ENCODE measurements around the gene DGCR8.

The DGCR8 gene

GRCh38 chr22:20142711-20143621 lies 62.9 kb downstream of the DGCR8 start:
- no peak for DNase-seq

GRCh38 chr22:20143883-20144665 lies 64.0 kb downstream of the DGCR8 start:
- DNase-seq = no peak

- DNase-seq = no peak
Measured at GRCh38 chr22:20145206-20145831, 65.3 kb downstream of the DGCR8 start.

GRCh38 chr22:20145832-20146223 lies 65.8 kb downstream of the DGCR8 start:
- DNase-seq = no peak

GRCh38 chr22:20146777-20147176 lies 66.7 kb downstream of the DGCR8 start:
- DNase-seq = no peak

- no peak for DNase-seq
Measured at GRCh38 chr22:20147237-20147988, 67.4 kb downstream of the DGCR8 start.

- DNase-seq = no peak
Measured at GRCh38 chr22:20148414-20148813, 68.4 kb downstream of the DGCR8 start.

- DNase-seq = no peak
Measured at GRCh38 chr22:20149257-20150250, 69.5 kb downstream of the DGCR8 start.

- DNase-seq = no peak
Measured at GRCh38 chr22:20150381-20151275, 70.6 kb downstream of the DGCR8 start, which contains the start of gene CCDC188. TSS of gene CCDC188 (minus strand) at chr22:20151055. CDS start at chr22:20150986, 69 bp downstream.

GRCh38 chr22:20151276-20151588 lies 71.2 kb downstream of the DGCR8 start:
- no peak for DNase-seq

- DNase-seq = no peak
Measured at GRCh38 chr22:20152464-20152890, 72.4 kb downstream of the DGCR8 start.

GRCh38 chr22:20153945-20154344 lies 73.9 kb downstream of the DGCR8 start:
- DNase-seq = no peak

- DNase-seq = no peak
Measured at GRCh38 chr22:20154602-20155187, 74.7 kb downstream of the DGCR8 start.

GRCh38 chr22:20155330-20156041 lies 75.4 kb downstream of the DGCR8 start:
- DNase-seq = no peak

GRCh38 chr22:20156042-20156389 lies 76.0 kb downstream of the DGCR8 start:
- no peak for DNase-seq

GRCh38 chr22:20156611-20157429 lies 76.8 kb downstream of the DGCR8 start:
- DNase-seq = peak; percentile 29

GRCh38 chr22:20157430-20158183 lies 77.6 kb downstream of the DGCR8 start:
- no peak for DNase-seq
